ENCODE data around the gene POLR1A. TPM values are rescaled to one million over a fixed set of nuclear protein-coding genes. Genes with fewer than 3 reads are reported as not detected.

POLR1A gene
- polyA plus RNA-seq, 2 of the 4 experiments (the other 2 are of a cell fraction): 22.8 to 55.7 TPM

DNA sequence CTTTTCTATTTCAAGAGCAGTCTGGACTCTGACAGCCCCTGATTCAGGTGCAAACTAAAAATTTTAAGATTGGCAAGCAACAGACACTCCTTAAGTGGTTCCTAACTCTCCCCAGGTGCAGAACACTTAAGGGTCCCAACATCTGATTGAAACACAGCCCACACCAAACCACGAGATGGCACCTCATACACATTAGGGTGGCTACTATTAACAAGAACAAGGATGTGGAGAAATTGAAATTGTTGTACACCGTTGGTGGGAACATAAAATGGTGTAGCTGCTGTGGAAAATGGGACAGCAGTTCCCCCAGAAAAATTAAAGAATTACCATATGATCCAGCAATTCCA, 82.3 kb downstream of the POLR1A start:
- DNase-seq (ENCODE audit: low read depth in 1 of 2, low spot score in 1 of 2): no peak
- Histone ChIP-seq H3K4me3 (no peak overlapping the region), H3K27ac (no peak overlapping the region), H3K9me3 (no peaks in the 10 kb centered on the region), H3K4me1 (0 out of 3 replicates have a peak, but pooled peaks cover 6% of the 10 kb centered on the region), H3K4me2 (no peak overlapping the region)
- no peak for FAIRE-seq
- no peak for ATAC-seq
- ChIA-PET POLR2A (interaction anchor here (0.9 kb wide), 1 partner anchor 13 kb away, joined by 3 read pairs; no protein-coding TSS in a partner anchor), CTCF (interaction anchor here (0.8 to 3.5 kb wide), 3 partner anchors 85 to 209 kb away, joined by 4 to 30 read pairs (median 6); partner anchors contain the start of gene ST3GAL5)
- TF ChIP-seq HOXA7 (CRISPR knock-in tag; IDR thresholded peaks at IDR 0.05): no peak
- no peak for TF ChIP-seq HDAC2 (IDR thresholded peaks at IDR 0.05)
- TF ChIP-seq GATA3 (IDR thresholded peaks at IDR 0.05; ENCODE audit: borderline replicate concordance): no peak
- TF ChIP-seq TP53 (CRISPR knock-in tag; IDR thresholded peaks at IDR 0.05): no peak
- TF ChIP-seq FOXS1 (CRISPR knock-in tag; IDR thresholded peaks at IDR 0.05): no peak
- no peak for TF ChIP-seq PHF8 (IDR thresholded peaks at IDR 0.05; ENCODE audit: borderline replicate concordance, low read depth)
- TF ChIP-seq POLR2A (IDR thresholded peaks at IDR 0.05; ENCODE audit: low read length): no peak
- no peak for TF ChIP-seq E2F6 (IDR thresholded peaks at IDR 0.05; ENCODE audit: borderline replicate concordance, low read depth)
- TF ChIP-seq, protein P1, sequence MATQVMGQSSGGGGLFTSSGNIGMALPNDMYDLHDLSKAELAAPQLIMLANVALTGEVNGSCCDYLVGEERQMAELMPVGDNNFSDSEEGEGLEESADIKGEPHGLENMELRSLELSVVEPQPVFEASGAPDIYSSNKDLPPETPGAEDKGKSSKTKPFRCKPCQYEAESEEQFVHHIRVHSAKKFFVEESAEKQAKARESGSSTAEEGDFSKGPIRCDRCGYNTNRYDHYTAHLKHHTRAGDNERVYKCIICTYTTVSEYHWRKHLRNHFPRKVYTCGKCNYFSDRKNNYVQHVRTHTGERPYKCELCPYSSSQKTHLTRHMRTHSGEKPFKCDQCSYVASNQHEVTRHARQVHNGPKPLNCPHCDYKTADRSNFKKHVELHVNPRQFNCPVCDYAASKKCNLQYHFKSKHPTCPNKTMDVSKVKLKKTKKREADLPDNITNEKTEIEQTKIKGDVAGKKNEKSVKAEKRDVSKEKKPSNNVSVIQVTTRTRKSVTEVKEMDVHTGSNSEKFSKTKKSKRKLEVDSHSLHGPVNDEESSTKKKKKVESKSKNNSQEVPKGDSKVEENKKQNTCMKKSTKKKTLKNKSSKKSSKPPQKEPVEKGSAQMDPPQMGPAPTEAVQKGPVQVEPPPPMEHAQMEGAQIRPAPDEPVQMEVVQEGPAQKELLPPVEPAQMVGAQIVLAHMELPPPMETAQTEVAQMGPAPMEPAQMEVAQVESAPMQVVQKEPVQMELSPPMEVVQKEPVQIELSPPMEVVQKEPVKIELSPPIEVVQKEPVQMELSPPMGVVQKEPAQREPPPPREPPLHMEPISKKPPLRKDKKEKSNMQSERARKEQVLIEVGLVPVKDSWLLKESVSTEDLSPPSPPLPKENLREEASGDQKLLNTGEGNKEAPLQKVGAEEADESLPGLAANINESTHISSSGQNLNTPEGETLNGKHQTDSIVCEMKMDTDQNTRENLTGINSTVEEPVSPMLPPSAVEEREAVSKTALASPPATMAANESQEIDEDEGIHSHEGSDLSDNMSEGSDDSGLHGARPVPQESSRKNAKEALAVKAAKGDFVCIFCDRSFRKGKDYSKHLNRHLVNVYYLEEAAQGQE (IDR thresholded peaks at IDR 0.05): no peak
- TF ChIP-seq, protein P2, sequence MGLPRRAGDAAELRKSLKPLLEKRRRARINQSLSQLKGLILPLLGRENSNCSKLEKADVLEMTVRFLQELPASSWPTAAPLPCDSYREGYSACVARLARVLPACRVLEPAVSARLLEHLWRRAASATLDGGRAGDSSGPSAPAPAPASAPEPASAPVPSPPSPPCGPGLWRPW (IDR thresholded peaks at IDR 0.05): no peak
- TF ChIP-seq, protein P3, sequence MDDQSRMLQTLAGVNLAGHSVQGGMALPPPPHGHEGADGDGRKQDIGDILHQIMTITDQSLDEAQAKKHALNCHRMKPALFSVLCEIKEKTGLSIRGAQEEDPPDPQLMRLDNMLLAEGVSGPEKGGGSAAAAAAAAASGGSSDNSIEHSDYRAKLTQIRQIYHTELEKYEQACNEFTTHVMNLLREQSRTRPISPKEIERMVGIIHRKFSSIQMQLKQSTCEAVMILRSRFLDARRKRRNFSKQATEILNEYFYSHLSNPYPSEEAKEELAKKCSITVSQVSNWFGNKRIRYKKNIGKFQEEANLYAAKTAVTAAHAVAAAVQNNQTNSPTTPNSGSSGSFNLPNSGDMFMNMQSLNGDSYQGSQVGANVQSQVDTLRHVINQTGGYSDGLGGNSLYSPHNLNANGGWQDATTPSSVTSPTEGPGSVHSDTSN (IDR thresholded peaks at IDR 0.05): no peak
- no peak for TF ChIP-seq ZSCAN20 (CRISPR knock-in tag; IDR thresholded peaks at IDR 0.05)
- WGBS (ENCODE audit: missing lambda C conversion rate): 77% methylated on average over 2 of the region's 2 CpGs

DNA sequence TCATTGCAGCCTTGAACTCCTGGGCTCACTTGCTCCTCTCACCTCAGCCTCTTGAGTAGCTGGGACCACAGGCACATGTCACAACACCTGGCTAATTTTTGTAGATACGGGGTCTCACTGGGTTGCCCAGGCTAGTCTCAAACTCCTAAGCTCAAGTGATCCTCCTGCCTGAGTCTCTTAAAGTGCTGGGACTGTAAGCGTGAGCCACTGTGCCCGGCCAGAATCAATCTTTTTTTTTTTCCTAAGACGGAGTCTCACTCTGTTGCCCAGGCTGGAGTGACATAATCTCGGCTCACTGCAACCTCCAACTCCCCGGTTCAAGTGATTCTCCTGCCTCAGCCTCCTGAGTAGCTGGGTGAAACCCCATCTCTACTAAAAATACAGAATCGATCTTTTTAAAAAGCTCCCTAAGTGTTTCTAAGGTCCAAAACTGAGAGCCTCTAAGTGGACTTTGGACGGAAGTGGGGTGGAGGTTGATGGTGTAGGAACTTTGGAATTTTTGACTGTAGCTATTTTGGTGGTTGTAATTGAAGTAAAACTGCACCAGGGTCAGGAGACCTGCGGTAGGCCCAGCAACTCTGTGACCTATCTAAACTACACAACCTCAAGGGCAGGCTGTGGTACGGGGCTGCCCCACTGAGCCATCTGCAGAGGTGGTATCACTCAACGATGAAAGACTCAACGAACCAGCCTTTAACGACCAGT, 82.9 kb downstream of the POLR1A start:
- Histone ChIP-seq H3K4me1 (peaks cover 9% of the 10 kb centered on the region; the same call in 2 of the 3 replicates), H3K27ac (0 out of 6 replicates have a peak overlapping the region, but pooled peaks of 1 of the 2 experiments have one; percentile 26), H3K9me3 (no peaks in the 10 kb centered on the region), H3K4me3 (no peak overlapping the region), H3K4me2 (no peak overlapping the region)
- ATAC-seq (no peak), DNase-seq (ENCODE audit: low read depth in 1 of 2, low spot score in 1 of 2) (no peak), FAIRE-seq (no peak)
- WGBS (ENCODE audit: missing lambda C conversion rate): 87% methylated on average over 13 of the region's 13 CpGs
- CTCF ChIA-PET: interaction anchor here (0.8 to 3.5 kb wide), 6 partner anchors 13 to 208 kb away, joined by 4 to 30 read pairs (median 8); partner anchors contain the start of gene ST3GAL5
- POLR2A ChIA-PET: interaction anchor here (0.9 kb wide), 1 partner anchor 13 kb away, joined by 3 read pairs; no protein-coding TSS in a partner anchor
- TF ChIP-seq CBX2 (IDR thresholded peaks at IDR 0.05; ENCODE audit: borderline replicate concordance, low read depth) (no peak), RNF2 (IDR thresholded peaks at IDR 0.05; ENCODE audit: borderline replicate concordance, low read depth) (no peak), NPAS2 (CRISPR knock-in tag; IDR thresholded peaks at IDR 0.05; ENCODE audit: borderline replicate concordance) (no peak), BHLHE40 (IDR thresholded peaks at IDR 0.05; ENCODE audit: low read depth, low read length) (no peak), MAX (IDR thresholded peaks at IDR 0.05) (no peak), JUN (IDR thresholded peaks at IDR 0.05) (no peak), ZC3H11A (IDR thresholded peaks at IDR 0.05) (no peak), NFE2L2 (conservative IDR thresholded peaks at IDR 0.05; ENCODE audit: low read length) (no peak), HOXB5 (CRISPR knock-in tag; IDR thresholded peaks at IDR 0.05) (no peak), HEYL (CRISPR knock-in tag; IDR thresholded peaks at IDR 0.05) (no peak), PHF8 (IDR thresholded peaks at IDR 0.05; ENCODE audit: borderline replicate concordance, low read depth) (no peak), FOSB (CRISPR knock-in tag; IDR thresholded peaks at IDR 0.05) (no peak), CEBPB (IDR thresholded peaks at IDR 0.05) (no peak), MYC (IDR thresholded peaks at IDR 0.05; ENCODE audit: borderline replicate concordance, low read length) (no peak)
- TF ChIP-seq, protein P3 (IDR thresholded peaks at IDR 0.05): no peak
- TF ChIP-seq, protein P4, sequence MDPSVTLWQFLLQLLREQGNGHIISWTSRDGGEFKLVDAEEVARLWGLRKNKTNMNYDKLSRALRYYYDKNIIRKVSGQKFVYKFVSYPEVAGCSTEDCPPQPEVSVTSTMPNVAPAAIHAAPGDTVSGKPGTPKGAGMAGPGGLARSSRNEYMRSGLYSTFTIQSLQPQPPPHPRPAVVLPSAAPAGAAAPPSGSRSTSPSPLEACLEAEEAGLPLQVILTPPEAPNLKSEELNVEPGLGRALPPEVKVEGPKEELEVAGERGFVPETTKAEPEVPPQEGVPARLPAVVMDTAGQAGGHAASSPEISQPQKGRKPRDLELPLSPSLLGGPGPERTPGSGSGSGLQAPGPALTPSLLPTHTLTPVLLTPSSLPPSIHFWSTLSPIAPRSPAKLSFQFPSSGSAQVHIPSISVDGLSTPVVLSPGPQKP (IDR thresholded peaks at IDR 0.05; ENCODE audit: low read depth, low read length): no peak
- TF ChIP-seq, protein P5, sequence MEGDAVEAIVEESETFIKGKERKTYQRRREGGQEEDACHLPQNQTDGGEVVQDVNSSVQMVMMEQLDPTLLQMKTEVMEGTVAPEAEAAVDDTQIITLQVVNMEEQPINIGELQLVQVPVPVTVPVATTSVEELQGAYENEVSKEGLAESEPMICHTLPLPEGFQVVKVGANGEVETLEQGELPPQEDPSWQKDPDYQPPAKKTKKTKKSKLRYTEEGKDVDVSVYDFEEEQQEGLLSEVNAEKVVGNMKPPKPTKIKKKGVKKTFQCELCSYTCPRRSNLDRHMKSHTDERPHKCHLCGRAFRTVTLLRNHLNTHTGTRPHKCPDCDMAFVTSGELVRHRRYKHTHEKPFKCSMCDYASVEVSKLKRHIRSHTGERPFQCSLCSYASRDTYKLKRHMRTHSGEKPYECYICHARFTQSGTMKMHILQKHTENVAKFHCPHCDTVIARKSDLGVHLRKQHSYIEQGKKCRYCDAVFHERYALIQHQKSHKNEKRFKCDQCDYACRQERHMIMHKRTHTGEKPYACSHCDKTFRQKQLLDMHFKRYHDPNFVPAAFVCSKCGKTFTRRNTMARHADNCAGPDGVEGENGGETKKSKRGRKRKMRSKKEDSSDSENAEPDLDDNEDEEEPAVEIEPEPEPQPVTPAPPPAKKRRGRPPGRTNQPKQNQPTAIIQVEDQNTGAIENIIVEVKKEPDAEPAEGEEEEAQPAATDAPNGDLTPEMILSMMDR (IDR thresholded peaks at IDR 0.05): no peak

All from A549 (cell line).